ENCODE measurements around the gene FNIP1. TPM values are rescaled to one million over a fixed set of nuclear protein-coding genes. Genes with fewer than 3 reads are reported as not detected.

The FNIP1 gene
- total and polyA plus RNA-seq, 2 of the 13 experiments (the other 11 are each of a cell fraction or from before 2014, with no cell fraction given) = 10.9 to 29.3 TPM

DNA sequence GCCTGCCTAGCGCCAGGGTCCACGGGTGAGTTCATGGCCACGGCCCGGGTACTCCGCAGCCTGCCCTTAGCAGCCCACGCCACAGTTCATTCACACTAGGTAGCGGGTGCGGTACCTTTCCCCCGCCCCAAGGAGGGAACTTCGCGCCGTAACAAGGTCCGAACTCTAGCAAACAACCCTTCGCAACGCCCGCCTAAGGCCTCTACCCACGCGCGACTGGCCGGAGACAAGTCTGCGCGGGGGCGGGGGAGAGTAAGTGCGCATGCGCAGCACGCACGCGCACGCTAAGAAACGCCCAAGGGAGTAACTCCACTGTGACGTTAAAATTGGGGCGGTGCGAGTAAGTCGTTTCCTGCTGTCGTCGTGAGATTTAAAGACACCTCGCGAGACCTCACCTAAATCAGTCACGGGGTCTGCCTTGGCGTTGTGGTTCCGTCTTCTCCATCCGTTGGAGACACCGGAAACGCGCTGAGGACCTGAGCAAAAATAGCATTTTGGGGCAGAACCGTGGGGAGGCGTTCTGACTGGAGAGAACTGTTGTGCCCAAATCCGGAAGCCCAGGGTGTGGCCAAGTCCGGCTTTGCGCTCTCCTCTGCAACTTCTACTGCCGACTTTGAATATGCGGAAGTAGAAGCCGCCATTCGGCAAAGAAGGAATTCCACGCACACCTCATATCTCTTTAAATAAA lies 161.7 kb downstream of the FNIP1 start, which contains the start of gene RAPGEF6 (continued):
- TF ChIP-seq, protein P1, sequence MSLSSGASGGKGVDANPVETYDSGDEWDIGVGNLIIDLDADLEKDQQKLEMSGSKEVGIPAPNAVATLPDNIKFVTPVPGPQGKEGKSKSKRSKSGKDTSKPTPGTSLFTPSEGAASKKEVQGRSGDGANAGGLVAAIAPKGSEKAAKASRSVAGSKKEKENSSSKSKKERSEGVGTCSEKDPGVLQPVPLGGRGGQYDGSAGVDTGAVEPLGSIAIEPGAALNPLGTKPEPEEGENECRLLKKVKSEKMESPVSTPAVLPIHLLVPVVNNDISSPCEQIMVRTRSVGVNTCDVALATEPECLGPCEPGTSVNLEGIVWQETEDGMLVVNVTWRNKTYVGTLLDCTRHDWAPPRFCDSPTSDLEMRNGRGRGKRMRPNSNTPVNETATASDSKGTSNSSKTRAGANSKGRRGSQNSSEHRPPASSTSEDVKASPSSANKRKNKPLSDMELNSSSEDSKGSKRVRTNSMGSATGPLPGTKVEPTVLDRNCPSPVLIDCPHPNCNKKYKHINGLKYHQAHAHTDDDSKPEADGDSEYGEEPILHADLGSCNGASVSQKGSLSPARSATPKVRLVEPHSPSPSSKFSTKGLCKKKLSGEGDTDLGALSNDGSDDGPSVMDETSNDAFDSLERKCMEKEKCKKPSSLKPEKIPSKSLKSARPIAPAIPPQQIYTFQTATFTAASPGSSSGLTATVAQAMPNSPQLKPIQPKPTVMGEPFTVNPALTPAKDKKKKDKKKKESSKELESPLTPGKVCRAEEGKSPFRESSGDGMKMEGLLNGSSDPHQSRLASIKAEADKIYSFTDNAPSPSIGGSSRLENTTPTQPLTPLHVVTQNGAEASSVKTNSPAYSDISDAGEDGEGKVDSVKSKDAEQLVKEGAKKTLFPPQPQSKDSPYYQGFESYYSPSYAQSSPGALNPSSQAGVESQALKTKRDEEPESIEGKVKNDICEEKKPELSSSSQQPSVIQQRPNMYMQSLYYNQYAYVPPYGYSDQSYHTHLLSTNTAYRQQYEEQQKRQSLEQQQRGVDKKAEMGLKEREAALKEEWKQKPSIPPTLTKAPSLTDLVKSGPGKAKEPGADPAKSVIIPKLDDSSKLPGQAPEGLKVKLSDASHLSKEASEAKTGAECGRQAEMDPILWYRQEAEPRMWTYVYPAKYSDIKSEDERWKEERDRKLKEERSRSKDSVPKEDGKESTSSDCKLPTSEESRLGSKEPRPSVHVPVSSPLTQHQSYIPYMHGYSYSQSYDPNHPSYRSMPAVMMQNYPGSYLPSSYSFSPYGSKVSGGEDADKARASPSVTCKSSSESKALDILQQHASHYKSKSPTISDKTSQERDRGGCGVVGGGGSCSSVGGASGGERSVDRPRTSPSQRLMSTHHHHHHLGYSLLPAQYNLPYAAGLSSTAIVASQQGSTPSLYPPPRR (CRISPR knock-in tag; IDR thresholded peaks at IDR 0.05; ENCODE audit: borderline replicate concordance) = peak; percentile 35; the same call in 1 of the 2 replicates
- TF ChIP-seq SNAPC2 (CRISPR knock-in tag; IDR thresholded peaks at IDR 0.05) (no peak), ARNTL (CRISPR knock-in tag; IDR thresholded peaks at IDR 0.05) (peak; percentile 64), FOXM1 (CRISPR knock-in tag; IDR thresholded peaks at IDR 0.05) (no peak), ELF3 (CRISPR knock-in tag; IDR thresholded peaks at IDR 0.05) (peak; percentile 79), ZBTB38 (CRISPR knock-in tag; IDR thresholded peaks at IDR 0.05) (peak; percentile 88; the same call in 1 of the 2 replicates), RFXANK (CRISPR knock-in tag; IDR thresholded peaks at IDR 0.05) (no peak), ZNF703 (CRISPR knock-in tag; IDR thresholded peaks at IDR 0.05; ENCODE audit: borderline replicate concordance) (no peak), JARID2 (CRISPR knock-in tag; IDR thresholded peaks at IDR 0.05; ENCODE audit: insufficient replicate concordance) (no peak), CENPT (CRISPR knock-in tag; IDR thresholded peaks at IDR 0.05; ENCODE audit: low read depth) (no peak), SP140L (CRISPR knock-in tag; IDR thresholded peaks at IDR 0.05; ENCODE audit: borderline replicate concordance) (no peak; the same call in 1 of the 2 replicates), PPARG (CRISPR knock-in tag; conservative IDR thresholded peaks at IDR 0.05) (no peak), HCFC1 (IDR thresholded peaks at IDR 0.05; ENCODE audit: low read depth, low read length) (0 out of 2 replicates have a peak, but pooled peaks have one; percentile 11), ZNF136 (CRISPR knock-in tag; IDR thresholded peaks at IDR 0.05; ENCODE audit: low read depth) (no peak), SMC3 (IDR thresholded peaks at IDR 0.05; ENCODE audit: low read length) (no peak), ZNF121 (CRISPR knock-in tag; IDR thresholded peaks at IDR 0.05) (no peak)
- TF ChIP-seq, protein P2, sequence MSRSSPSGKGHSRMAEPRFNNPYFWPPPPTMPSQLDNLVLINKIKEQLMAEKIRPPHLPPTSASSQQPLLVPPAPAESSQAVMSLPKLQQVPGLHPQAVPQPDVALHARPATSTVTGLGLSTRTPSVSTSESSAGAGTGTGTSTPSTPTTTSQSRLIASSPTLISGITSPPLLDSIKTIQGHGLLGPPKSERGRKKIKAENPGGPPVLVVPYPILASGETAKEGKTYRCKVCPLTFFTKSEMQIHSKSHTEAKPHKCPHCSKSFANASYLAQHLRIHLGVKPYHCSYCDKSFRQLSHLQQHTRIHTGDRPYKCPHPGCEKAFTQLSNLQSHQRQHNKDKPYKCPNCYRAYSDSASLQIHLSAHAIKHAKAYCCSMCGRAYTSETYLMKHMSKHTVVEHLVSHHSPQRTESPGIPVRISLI (CRISPR knock-in tag; IDR thresholded peaks at IDR 0.05; ENCODE audit: borderline replicate concordance) = peak; percentile 6; the same call in 1 of the 2 replicates
- TF ChIP-seq, protein P3, sequence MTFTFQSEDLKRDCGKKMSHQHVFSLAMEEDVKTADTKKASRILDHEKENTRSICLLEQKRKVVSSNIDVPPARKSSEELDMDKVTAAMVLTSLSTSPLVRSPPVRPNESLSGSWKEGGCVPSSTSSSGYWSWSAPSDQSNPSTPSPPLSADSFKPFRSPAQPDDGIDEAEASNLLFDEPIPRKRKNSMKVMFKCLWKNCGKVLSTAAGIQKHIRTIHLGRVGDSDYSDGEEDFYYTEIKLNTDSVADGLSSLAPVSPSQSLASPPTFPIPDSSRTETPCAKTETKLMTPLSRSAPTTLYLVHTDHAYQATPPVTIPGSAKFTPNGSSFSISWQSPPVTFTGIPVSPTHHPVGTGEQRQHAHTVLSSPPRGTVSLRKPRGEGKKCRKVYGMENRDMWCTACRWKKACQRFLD (CRISPR knock-in tag; IDR thresholded peaks at IDR 0.05; ENCODE audit: borderline replicate concordance) = no peak
- TF ChIP-seq, protein P4, sequence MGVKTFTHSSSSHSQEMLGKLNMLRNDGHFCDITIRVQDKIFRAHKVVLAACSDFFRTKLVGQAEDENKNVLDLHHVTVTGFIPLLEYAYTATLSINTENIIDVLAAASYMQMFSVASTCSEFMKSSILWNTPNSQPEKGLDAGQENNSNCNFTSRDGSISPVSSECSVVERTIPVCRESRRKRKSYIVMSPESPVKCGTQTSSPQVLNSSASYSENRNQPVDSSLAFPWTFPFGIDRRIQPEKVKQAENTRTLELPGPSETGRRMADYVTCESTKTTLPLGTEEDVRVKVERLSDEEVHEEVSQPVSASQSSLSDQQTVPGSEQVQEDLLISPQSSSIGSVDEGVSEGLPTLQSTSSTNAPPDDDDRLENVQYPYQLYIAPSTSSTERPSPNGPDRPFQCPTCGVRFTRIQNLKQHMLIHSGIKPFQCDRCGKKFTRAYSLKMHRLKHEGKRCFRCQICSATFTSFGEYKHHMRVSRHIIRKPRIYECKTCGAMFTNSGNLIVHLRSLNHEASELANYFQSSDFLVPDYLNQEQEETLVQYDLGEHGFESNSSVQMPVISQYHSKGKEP (CRISPR knock-in tag; IDR thresholded peaks at IDR 0.05) = no peak; the same call in 1 of the 2 replicates

All from HepG2 (cell line).